GM12878 (cell line): ENCODE measurements around the gene MS4A12. TPM values are rescaled to one million over a fixed set of nuclear protein-coding genes. Genes with fewer than 3 reads are reported as not detected.

Experiments used
- ATF2 ChIP-seq: IDR thresholded peaks from 2 replicates; pipeline ENCODE4 v1.6.1; 2012; ENCODE audit warnings: low read length, inconsistent platforms
- BACH1 ChIP-seq: fragments of 450-650 bp; IDR thresholded peaks from 2 replicates; pipeline ENCODE4 v1.6.1; 2017; ENCODE audit warnings: mild to moderate bottlenecking, borderline replicate concordance
- BMI1 ChIP-seq: fragments of 450-650 bp; IDR thresholded peaks from 2 replicates; pipeline ENCODE4 v1.6.1; 2016; ENCODE audit warnings: mild to moderate bottlenecking, moderate library complexity, borderline replicate concordance
- E2F4 ChIP-seq: IDR thresholded peaks from 2 replicates; pipeline ENCODE4 v1.6.1; 2012; ENCODE audit warnings: low read depth, low read length, improper control_type of control experiment
- E2F8 ChIP-seq: fragments of 450-650 bp; IDR thresholded peaks from 2 replicates; pipeline ENCODE4 v1.6.1; 2018; ENCODE audit warnings: mild to moderate bottlenecking, low read depth, moderate library complexity; ENCODE audit not compliant: partially characterized antibody
- EED ChIP-seq: sonication (generic); IDR thresholded peaks from 2 replicates; pipeline ENCODE4 v1.6.1; 2016; ENCODE audit warnings: antibody characterized with exemption, low read depth
- ESRRA ChIP-seq: IDR thresholded peaks from 2 replicates; pipeline ENCODE4 v1.6.1; 2012; ENCODE audit warnings: mild to moderate bottlenecking, low read length, improper control_type of control experiment
- ETV6 ChIP-seq, 2 experiments: fragments of 450-650 bp in 1 of 2; IDR thresholded peaks in 1 of 2; conservative IDR thresholded peaks in 1 of 2; 2 replicates each; pipeline ENCODE4 v1.6.1; 2014; ENCODE audit warnings: antibody characterized with exemption in 1 of 2, borderline replicate concordance in 1 of 2, low read depth in 1 of 2, mild to moderate bottlenecking in 1 of 2, moderate library complexity in 1 of 2
- FOXK2 ChIP-seq: fragments of 450-650 bp; IDR thresholded peaks from 2 replicates; pipeline ENCODE4 v1.6.1; 2017; ENCODE audit warnings: mild to moderate bottlenecking, moderate library complexity
- GABPA ChIP-seq: IDR thresholded peaks from 2 replicates; pipeline ENCODE4 v1.6.1; 2014; ENCODE audit warnings: antibody characterized with exemption, low read depth, mild to moderate bottlenecking, inconsistent platforms
- KAT2A ChIP-seq: conservative IDR thresholded peaks from 2 replicates; pipeline ENCODE4 v1.6.1; 2011; ENCODE audit warnings: low read depth, low read length; ENCODE audit not compliant: control insufficient read depth
- MEF2B ChIP-seq: fragments of 450-650 bp; IDR thresholded peaks from 2 replicates; pipeline ENCODE4 v1.6.1; 2018; ENCODE audit warnings: mild to moderate bottlenecking, moderate library complexity; ENCODE audit not compliant: partially characterized antibody, poor library complexity, severe bottlenecking
- MYC ChIP-seq: IDR thresholded peaks from 2 replicates; pipeline ENCODE4 v1.6.1; 2011; ENCODE audit warnings: mild to moderate bottlenecking, low read length, moderate library complexity, inconsistent platforms; ENCODE audit not compliant: insufficient read depth, insufficient replicate concordance, insufficient read length, severe bottlenecking
- NBN ChIP-seq: fragments of 450-650 bp; IDR thresholded peaks from 2 replicates; pipeline ENCODE4 v1.6.1; 2016
- RAD51 ChIP-seq: fragments of 450-650 bp; IDR thresholded peaks from 2 replicates; pipeline ENCODE4 v1.6.1; 2016; ENCODE audit warnings: moderate library complexity, mild to moderate bottlenecking, inconsistent platforms
- RCOR1 ChIP-seq: conservative IDR thresholded peaks from 2 replicates; pipeline ENCODE4 v1.6.1; 2012; ENCODE audit warnings: low read depth, low read length, improper control_type of control experiment
- SMAD1 ChIP-seq: fragments of 450-650 bp; IDR thresholded peaks from 2 replicates; pipeline ENCODE4 v1.6.1; 2018; ENCODE audit warnings: mild to moderate bottlenecking, low read depth; ENCODE audit not compliant: partially characterized antibody
- SMAD5 ChIP-seq: IDR thresholded peaks from 2 replicates; pipeline ENCODE4 v1.6.1; 2016; ENCODE audit warnings: antibody characterized with exemption, low read depth
- SMC3 ChIP-seq: IDR thresholded peaks from 2 replicates; pipeline ENCODE4 v1.6.1; 2011; ENCODE audit warnings: low read length, improper control_type of control experiment, borderline replicate concordance
- SRF ChIP-seq, 2 experiments: IDR thresholded peaks; 2 replicates each; pipeline ENCODE4 v1.6.1; 2011; ENCODE audit warnings: low read depth in 2 of 2, low read length in 2 of 2, mild to moderate bottlenecking in 1 of 2, moderate library complexity in 1 of 2
- WRNIP1 ChIP-seq: IDR thresholded peaks from 2 replicates; pipeline ENCODE4 v1.6.1; 2011; ENCODE audit warnings: low read depth, low read length, improper control_type of control experiment, borderline replicate concordance
- ZBTB33 ChIP-seq: fragments of 450-650 bp; IDR thresholded peaks from 2 replicates; pipeline ENCODE4 v1.6.1; 2017; ENCODE audit warnings: mild to moderate bottlenecking
- ZNF217 ChIP-seq: fragments of 450-650 bp; IDR thresholded peaks from 2 replicates; pipeline ENCODE4 v1.6.1; 2017; ENCODE audit warnings: antibody characterized with exemption, mild to moderate bottlenecking
- ZNF274 ChIP-seq: IDR thresholded peaks from one replicate; pipeline ENCODE4 v1.8.0; 2011; ENCODE audit not compliant: insufficient read length, insufficient read depth
- ZNF384 ChIP-seq: IDR thresholded peaks from 2 replicates; pipeline ENCODE4 v1.6.1; 2012; ENCODE audit warnings: low read depth, mild to moderate bottlenecking, low read length, improper control_type of control experiment, borderline replicate concordance
- polyA plus RNA-seq, 11 experiments: library from polyadenylated mRNA; depleted of rRNA in 4 of 11; unstranded in 6 of 11; stranded (reverse) in 5 of 11; fragments of >200 nt; fragmentation: Nextera tagmentation in 4 of 11; fragmentation: Illumina TruSeq in 1 of 11; extraction: Ambion mirVana in 4 of 11; extraction: Trizol in 1 of 11; gene quantifications; 1 replicate in 1 of 11; 2 replicates in 10 of 11; pipeline versions ENCODE4 v1.2.1 to v1.2.3, GENCODE V29; 2011 to 2016; ENCODE audit warnings: inconsistent platforms in 2 of 11, missing spikeins in 2 of 11, low read depth in 1 of 11
- total RNA-seq, 4 experiments: library from RNA; depleted of rRNA in 3 of 4; stranded (reverse); fragments of >200 nt in 3 of 4; fragmentation: Illumina TruSeq in 1 of 4; extraction: Trizol in 1 of 4; gene quantifications; 2 replicates each; pipeline versions ENCODE4 v1.2.1 to v1.2.3, GENCODE V29; 2013 to 2021

The MS4A12 gene
- total and polyA plus RNA-seq, 10 of the 15 experiments (the other 5 are each of a cell fraction or from before 2014, with no cell fraction given), result 0.05 TPM; not detected in 9

- TF ChIP-seq SRF (IDR thresholded peaks at IDR 0.05; ENCODE audit: low read depth in 2 of 2, low read length in 2 of 2) (peak in 1 of 2 experiments; percentile 72; a peak in 1 of 4 replicates), E2F8 (peak; percentile 3), MEF2B (peak; percentile 100), ZNF274 (no peak), WRNIP1 (no peak), EED (peak; percentile 80), SMAD1 (peak; percentile 94), E2F4 (no peak), ZBTB33 (peak; percentile 69; the same call in 1 of the 2 replicates), ETV6 (conservative IDR thresholded peaks at IDR 0.05 in 1 of 2, IDR thresholded peaks at IDR 0.05 in 1 of 2; ENCODE audit: borderline replicate concordance in 1 of 2, low read depth in 1 of 2) (peak in 1 of 2 experiments; percentile 71; a peak in 1 of 4 replicates), SMAD5 (peak; percentile 89), BMI1 (peak; percentile 92), ZNF384 (peak; percentile 74; the same call in 1 of the 2 replicates), GABPA (peak; percentile 48; the same call in 1 of the 2 replicates), KAT2A (no peak), BACH1 (peak; percentile 98), MYC (no peak), ZNF217 (peak; percentile 89; the same call in 1 of the 2 replicates), ESRRA (no peak), SMC3 (no peak), RCOR1 (peak; percentile 92; the same call in 1 of the 2 replicates), RAD51 (peak; percentile 94), NBN (peak; percentile 96), ATF2 (peak; percentile 93), FOXK2 (no peak)
These were observed 37.0 kb upstream of the MS4A12 start, which contains the start of gene MS4A1 (continued) for GRCh38 chr11:60455531-60456042.
